IPS-11a (cell line): ENCODE data around the gene SEPHS2.
A peak's percentile ranks its signal among the peaks of the same experiment; 100 is the strongest.
"Not testable (repeated sequence)": the region's sequence is repeated elsewhere in the genome, so short reads cannot be mapped to it uniquely, and the experiment has no call there.

Source experiments
- H3K4me3 ChIP-seq: one replicate; pipeline ENCODE4 v1.5.1; 2013; ENCODE audit warnings: low read depth, low read length, control low read depth

Gene SEPHS2

DNA sequence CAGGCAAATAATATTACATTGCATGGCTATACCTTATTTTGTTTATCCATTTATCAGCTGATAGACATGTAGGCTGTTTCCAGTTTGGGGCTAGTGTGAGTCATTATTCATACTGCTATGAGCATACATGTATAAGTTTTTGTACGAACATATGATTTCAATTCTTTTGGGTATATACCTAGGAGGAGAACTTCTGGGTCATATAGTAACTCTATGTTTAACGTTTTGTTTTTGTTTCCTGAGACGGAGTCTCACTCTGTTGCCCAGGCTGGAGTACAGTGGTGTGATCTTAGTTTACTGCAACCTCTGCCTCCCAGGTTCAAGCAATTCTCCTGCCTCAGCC is 24.5 kb upstream of the SEPHS2 start:
- H3K4me3 ChIP-seq, result no peak overlapping the region

DNA sequence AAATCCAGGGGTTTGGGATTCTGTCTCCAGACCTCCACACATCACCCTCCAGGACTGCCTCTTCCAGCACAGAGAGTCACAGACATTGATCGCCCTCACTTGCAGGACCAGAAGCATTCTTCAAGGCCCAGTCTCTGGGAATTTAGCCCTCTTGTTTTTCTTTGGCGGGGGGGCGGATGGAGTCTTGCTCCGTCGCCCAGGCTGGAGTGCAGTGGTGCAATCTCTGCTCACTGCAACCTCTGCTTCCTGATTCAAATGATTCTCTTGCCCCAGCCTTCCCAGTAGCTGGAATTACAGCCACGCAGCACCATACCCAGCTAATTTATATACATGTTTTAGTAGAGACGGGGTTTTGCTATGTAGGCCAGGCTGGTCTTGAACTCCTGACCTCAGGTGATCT is 18.4 kb upstream of the SEPHS2 start:
- no peak overlapping the region for H3K4me3 ChIP-seq

DNA sequence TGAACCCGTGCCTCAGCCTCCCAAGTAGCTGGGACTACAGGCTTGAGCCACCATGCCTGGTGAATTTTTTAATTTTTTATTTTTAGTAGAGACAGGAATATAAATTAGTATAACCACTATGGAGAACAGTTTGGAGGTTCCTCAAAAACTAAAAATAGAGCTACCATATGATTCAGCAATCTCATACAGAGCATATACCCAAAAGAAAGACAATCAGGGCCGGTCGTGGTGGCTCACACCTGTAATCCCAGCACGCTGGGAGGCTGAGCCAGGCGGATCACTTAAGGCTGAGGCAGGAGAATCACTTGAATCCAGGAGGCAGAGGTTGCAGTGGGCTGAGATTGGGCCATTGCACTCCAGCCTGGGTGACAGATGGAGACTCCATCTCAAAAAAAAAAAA is 15.8 kb upstream of the SEPHS2 start:
- not testable (repeated sequence) for H3K4me3 ChIP-seq

DNA sequence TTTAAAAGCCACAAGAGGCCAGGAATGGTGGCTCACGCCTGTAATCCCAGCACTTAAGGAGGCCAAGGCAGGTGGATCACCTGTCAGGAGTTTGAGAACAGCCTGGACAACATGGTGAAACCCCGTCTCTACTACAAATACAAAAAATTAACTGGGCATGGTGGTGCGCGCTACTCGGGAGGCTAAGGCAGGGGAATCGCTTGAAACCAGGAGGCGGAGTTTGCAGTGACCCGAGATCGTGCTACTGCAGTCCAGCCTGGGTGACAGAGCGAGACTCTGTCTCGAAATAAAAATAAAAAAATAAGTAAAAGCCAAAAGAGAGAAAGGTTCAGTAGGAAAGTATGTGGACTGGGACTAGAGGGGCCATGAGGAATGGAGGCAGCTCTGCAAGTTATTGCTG is 13.8 kb upstream of the SEPHS2 start:
- H3K4me3 ChIP-seq, result no peak overlapping the region

DNA sequence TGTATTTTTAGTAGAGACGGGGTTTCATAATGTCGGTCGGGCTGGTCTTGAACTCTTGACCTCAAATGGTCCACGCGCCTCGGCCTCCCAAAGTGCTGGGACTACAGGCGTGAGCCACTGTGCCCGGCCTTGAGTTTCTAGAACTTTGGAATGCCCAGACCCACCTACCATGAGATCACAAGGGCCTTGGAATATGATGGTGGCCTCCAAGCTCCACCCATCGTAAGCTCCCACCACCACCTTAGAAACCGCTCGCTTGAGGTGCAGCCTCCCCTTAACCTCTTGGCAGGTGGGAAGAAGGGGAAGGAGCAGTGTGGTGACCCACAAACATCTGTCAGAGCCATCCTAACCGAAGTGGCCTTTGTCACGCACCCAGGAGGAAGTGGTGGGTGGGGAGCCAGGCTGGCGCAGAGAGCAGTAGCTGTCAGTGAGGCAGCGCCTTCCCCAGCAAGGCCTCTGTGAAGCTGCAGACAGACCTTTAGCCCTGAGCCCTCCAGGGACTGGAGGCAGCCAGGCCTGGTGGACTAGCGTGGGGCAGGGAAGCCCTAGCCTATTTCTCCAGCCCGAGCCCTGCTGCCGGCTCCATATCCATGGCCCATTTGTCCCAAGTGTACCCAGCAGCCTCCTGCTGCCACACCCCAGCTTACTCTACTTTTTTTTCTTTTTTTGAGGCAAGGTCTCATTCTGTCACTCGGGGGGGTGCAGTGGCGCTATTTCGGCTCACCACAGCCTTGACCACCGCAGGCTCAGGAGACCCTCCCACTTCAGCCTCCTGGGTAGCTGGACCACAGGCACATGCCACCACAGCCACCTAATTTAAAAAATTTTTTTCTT is 13.1 kb upstream of the SEPHS2 start:
- no peak overlapping the region for H3K4me3 ChIP-seq

DNA sequence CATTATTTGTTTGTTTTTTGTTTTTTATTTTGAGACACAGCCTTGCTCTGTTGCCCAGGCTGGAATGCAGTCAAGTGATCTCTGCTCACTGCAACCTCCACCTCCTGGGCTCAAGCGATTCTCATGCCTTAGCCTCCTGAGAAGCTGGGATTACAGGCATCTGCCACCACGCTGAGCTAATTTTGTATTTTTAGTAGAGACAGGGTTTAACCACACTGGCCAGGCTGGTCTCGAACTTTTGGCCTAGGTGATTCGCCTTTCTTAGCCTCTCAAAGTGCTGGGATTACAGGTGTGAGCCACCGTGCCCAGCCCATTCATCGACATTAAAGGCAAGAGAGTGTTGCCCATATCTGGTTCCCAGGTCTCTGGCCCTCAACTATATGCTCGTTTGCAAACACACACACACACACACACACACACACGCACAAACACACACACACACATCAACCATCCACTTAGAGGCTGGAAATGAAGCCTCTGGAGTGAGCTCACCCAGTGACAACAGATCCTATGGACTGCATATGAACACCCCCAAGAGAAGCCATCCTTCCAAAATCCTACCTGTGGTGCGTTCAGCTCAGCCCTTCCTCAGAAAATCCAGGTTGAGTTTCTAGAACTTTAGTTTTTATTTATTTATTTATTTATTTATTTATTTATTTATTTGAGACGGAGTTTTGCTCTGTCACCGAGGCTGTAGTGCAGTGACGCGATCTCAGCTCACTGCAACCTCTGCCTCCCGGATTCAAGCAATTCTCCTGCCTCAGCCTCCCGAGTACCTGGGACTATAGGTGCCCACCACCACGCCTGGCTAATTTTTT is 12.3 kb upstream of the SEPHS2 start:
- no peak overlapping the region for H3K4me3 ChIP-seq

DNA sequence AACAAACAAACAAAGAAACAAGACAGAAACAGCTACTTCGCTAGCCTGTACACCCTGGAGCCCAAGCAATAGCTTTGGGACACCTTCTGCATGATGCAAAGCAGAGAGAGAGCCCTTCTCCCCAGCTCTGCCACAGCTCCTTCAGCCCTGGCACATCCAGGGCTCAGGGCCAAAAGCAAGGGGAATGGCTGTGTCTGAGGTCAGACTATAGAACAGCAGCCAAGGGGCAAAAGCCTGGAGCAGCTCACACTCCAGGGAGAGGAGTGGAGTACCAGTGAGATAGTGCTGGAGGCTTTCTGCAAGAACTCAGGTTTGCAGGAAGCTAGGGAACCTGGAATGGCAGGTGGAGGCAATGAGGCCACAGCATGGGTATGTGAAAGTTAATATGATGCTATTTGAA is 11.6 kb upstream of the SEPHS2 start:
- no peak overlapping the region for H3K4me3 ChIP-seq

DNA sequence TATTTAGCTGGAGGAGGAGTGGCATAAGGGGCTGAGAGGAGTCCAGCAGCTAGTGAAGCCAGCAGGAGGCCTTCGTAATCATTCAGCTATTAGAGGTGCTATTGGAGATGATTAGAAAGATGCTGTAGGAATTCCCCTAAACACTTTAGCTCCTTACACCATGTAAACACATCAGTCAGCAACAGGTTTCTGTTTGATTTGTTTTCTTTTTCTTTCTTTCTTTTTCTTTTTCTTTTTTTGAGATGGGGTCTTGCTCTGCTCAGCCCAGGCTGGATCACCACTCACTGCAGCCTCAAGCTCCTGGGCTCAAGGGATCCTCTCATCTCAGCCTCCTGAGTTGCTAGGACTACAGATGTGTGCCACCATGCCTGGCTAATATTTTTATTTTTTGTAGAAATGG is 10.6 kb upstream of the SEPHS2 start:
- no peak overlapping the region for H3K4me3 ChIP-seq

DNA sequence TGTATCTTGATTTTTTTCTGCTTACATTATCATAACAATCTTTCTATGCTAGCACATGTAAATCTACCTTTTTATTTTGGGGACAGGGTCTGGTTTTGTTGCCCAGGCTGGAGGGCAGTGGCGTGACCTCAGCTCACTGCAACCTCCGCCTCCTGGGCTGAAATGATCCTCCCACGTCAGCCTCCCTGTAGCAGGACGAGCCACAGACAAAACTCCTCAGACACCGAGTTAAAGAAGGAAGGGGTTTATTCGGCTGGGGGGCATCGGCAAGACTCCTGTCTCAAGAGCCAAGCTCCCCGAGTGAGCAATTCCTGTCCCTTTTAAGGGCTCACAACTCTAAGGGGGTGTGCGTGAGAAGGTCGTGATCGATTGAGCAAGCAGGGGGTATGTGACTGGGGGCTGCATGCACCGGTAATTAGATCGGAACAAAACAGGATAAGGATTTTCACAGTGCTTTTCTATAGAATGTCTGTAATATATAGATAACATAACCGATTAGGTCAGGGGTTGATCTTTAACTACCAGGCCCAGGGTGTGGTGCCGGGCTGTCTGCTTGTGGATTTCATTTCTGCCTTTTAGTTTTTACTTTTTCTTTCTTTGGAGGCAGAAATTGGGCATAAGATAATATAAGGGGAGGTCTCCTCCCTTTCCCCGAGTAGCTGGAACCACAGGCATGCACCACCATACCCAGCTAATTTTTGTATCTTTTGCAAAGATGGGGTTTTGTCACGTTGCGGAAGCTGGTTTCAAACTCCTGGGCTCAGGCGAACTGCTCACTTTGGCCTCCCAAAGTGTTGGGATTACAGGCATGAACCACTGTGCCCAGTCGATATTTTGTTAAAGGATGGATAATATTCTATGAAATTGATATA is 7.3 kb upstream of the SEPHS2 start:
- not testable (repeated sequence) for H3K4me3 ChIP-seq

DNA sequence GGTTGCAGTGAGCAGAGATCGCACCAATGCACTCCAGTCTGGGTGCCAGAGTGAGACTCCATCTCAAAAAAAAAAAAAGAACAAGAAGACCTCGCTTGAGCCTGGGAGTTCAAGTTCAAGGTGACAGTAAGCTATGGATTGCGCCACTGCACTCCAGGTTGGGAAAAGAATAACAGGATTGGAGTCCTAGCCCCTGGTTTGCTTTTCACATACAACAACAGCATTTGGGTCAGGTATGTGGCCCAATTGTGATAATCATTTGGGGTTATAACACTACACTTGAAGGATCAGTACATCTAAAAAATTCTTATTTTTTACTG is 3.4 kb upstream of the SEPHS2 start:
- no peak overlapping the region for H3K4me3 ChIP-seq

DNA sequence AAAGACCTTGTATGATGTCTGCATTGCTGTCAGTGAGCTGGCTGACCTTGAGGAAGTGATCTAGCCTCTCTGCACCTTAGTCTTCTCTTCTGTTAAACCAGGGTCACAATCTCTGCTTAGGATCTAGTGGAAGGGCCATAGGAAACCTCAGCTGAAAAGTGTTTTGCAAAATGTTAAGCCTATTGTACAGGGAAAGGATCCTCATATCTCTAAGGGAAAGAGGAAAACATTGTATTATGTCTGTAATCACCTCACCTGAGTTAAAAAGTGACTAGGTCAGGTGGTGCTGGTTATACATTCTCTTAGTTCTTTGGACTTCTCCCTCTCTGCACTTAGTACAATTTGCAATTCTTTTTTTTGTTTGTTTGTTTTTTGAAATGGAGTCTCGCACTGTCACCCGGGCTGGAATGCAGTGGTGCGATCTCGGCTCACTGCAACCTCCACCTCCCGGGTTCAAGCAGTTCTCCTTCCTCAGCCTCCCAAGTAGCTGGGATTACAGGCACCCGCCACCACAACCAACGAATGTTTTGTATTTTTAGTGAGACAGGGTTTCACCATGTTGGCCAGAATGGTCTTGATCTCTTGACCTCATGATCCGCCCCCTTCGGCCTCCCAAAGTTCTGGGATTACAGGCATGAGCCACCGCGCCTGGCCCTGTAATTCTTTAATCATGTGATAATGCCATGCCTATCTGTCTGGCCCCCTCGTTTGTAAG is 2.0 kb upstream of the SEPHS2 start:
- H3K4me3 ChIP-seq, result no peak overlapping the region

DNA sequence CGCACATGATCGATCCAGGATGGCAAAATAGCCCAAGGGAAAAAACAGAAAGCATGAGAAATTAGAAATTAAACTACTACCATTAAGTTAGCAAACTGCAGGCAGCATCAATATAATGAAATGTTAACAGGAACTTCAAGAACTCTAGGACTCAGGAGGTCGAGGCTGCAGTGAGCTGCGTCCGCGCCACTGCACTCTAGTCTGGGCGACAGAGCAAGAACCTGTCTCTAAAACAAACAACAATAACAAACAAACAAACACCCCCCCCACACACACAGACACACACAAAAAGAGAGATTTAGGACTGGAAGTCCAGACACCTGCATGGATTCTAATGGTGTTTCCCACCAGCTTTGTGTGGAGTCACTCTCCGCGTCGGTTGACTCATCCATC is 525 bp upstream of the SEPHS2 start:
- peak overlapping the region; percentile 69 for H3K4me3 ChIP-seq

DNA sequence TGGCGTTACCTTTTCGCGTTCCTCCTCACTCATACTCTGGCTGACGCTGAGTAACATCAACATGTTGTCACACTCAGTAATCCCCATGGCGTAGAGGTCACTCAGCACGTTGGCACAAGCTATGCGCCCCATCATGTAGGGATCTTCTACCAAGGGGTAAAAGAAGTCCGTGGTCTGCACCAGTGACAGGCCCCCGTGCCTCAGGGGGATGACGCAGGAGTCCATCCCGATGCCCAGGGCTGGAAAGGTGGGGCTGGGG is 596 bp downstream of the SEPHS2 start:
- peak overlapping the region; percentile 69 for H3K4me3 ChIP-seq

DNA sequence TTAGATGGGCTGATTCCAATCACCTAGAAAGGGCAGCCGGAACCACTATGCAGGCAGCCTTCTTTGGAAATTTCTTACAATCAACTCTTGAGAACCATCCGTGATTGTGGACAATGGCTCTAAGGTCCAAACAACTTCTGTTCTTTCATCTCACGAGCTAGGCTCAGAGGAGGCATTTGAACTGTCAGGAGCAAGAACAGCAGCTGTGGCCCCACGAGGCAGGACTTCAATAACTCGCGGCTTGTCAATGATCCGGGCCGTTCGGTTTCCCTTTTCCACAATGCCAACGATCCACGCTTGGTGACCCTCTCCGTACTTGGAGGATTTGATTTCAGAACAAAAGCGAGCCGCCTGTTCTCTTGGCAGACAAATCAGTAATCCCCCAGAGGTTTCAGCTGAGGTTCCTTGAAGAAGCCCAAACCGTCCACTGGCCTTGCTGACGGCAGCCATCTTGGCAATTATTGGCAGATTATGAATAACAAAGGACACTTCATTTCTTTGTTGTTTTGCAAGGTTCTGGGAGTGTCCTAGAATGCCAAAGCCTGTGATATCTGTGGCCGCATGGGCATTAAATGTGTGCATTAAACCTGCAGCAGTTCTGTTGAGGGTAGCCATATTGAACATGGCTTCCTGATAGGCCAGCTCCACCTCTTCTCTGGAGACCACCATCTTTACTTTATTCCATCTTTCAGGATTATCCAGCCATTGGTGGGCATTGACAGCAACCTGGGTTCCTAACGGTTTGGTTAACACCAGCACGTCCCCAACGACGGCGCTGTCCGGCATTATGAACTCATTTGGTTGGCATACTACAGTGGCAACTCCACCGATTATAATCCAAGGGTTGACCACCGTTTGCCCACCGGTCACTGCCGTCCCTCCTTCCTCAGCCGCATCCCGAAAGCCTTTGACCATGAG is 1.2 kb downstream of the SEPHS2 start:
- peak overlapping the region; percentile 69 for H3K4me3 ChIP-seq

DNA sequence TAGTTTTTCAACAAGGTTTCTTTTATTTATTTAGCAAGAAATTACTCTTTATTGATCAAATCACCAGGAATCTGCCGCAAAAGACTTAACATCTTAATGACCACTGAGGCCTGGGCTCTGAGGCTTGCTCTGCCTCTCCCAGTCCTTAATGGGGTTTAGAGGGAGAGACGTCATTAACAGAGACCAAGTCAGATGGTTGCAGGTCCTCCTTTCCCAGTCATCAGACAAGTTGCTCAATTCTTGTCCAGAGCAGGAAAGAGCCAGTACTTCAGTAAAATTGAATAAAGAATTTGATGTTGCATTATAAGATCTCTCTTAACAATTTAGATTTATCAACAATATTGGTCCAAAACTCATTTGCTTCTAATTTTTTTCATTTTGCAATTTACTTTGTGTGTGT is 2.0 kb downstream of the SEPHS2 start:
- H3K4me3 ChIP-seq, result no peak overlapping the region

DNA sequence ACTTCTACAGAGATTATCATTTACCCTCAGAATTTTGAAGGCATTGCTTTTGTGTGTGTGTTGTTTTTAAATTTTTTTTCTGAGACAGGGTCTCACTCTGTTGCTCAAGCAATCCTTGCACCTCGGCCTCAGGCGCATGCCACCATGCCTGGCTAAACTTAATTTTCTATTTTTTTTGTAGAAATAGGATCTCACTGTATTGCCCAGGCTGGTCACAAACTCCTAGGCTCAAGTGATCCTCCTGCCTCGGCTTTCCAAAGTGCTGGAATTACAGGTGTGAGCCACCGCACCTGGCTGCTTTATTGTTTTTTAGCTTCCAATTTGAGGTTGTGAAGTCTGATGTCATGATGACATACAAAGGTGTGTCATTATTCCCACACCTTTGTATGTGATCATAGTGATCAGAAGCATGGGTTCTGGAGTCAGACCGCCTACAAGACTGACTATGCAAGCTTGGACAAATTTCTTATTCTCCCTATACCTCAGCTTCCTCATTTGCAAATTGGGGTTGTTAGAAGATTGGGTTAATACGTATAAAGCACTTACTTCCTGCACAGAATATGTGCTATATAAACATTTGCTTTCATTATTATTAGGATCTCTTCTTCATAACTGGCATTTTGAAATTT is 5.8 kb downstream of the SEPHS2 start:
- no peak overlapping the region for H3K4me3 ChIP-seq

DNA sequence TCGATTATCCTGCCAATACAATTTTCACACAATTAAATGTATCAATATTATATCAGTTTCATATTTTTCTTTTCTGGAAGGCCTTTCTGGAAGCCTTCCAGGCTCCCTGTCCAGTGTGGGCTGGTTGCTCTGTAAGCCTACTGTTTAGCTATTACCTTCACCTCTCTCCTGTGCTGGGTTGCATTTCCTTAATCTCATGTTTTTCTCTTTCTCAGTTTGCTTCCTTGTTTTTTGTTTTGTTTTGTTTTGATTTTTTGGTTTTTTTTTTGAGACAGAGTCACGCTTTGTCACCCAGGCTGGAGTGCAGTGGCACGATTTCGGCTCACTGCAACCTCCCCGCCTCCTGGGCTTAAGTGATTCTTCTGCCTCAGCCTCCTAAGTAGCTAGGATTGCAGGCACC is 6.8 kb downstream of the SEPHS2 start:
- no peak overlapping the region for H3K4me3 ChIP-seq

DNA sequence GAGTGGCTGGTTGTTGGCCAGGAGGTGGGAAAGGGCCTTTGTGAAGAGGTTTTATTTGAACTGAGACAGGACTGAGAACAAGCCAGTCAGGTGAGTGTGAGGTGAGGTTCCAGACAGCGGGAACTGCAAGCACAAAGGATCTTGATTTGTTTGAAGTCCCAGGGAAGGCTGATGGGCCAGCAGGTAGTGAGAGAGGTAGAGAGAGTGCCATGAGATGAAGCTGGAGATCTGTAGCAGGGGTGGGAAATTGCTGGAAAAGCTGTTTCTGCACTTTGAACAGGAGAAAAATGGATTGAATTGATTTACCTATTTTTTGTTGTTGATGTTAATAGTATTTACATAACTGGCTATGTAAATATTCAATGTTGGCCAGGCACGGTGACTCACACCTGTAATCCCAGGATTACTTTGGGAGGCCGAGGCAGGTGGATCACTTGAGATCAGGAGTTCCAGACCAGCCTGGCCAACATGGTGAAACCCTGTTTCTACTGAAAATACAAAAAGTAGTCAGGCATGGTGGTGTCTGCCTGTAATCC is 8.1 kb downstream of the SEPHS2 start:
- H3K4me3 ChIP-seq, result no peak overlapping the region

DNA sequence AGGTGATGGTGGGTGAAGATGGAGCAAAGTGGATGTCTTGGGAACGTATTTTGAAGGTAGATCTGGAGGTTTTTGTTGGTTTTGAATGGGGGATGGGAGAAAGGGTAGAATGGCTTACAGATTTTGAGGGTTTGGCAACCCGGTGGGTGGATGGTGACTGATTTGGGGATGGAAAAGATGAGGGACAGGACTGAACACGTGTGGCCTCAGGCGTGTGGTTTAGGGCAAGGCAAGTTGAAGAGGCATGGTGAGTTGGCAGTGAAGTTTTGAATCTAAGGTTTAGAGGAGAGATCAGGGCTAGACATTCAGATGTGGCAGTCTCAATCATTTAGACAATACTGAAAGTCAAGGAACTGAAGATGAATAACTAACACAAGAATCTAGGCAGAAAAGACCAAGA is 10.8 kb downstream of the SEPHS2 start:
- H3K4me3 ChIP-seq, result no peak overlapping the region
